HEK293 (cell line): ENCODE data around the gene CDK9.

ENCODE experiments used
- HOXD13 ChIP-seq: sonication (generic); formaldehyde crosslinking; IDR thresholded peaks from 2 replicates; pipeline ENCODE4 v1.8.0; 2022; ENCODE audit warnings: missing genetic modification reagents, borderline replicate concordance
- KLF10 ChIP-seq: fragments of 450-650 bp; IDR thresholded peaks from 2 replicates; pipeline ENCODE4 v1.5.1; 2018; ENCODE audit warnings: missing biosample characterization, mild to moderate bottlenecking, missing genetic modification characterization
- KLF16 ChIP-seq: fragments of 450-650 bp; formaldehyde crosslinking; IDR thresholded peaks from 2 replicates; pipeline ENCODE4 v1.5.1; 2017; ENCODE audit warnings: missing biosample characterization, missing genetic modification characterization
- KLF7 ChIP-seq: fragments of 450-650 bp; formaldehyde crosslinking; IDR thresholded peaks from 2 replicates; pipeline ENCODE4 v1.5.1; 2016; ENCODE audit warnings: missing biosample characterization, missing genetic modification characterization, borderline replicate concordance
- KLF8 ChIP-seq: fragments of 450-650 bp; formaldehyde crosslinking; IDR thresholded peaks from 2 replicates; pipeline ENCODE4 v1.5.1; 2016; ENCODE audit warnings: missing biosample characterization, missing genetic modification characterization
- SP2 ChIP-seq: fragments of 450-650 bp; formaldehyde crosslinking; IDR thresholded peaks from 2 replicates; pipeline ENCODE4 v1.5.1; 2016; ENCODE audit warnings: missing biosample characterization, missing genetic modification characterization
- SP7 ChIP-seq: fragments of 450-650 bp; formaldehyde crosslinking; IDR thresholded peaks from 2 replicates; pipeline ENCODE4 v1.5.1; 2016; ENCODE audit warnings: missing biosample characterization, missing genetic modification characterization
- TRIM28 ChIP-seq: IDR thresholded peaks from 2 replicates; pipeline ENCODE4 v1.6.1; 2011; ENCODE audit warnings: low read length, control low read depth, borderline replicate concordance
- ZBTB17 ChIP-seq: fragments of 450-650 bp; formaldehyde crosslinking; IDR thresholded peaks from 2 replicates; pipeline ENCODE4 v1.5.1; 2016; ENCODE audit warnings: missing biosample characterization, missing genetic modification characterization
- ZBTB48 ChIP-seq: fragments of 450-650 bp; formaldehyde crosslinking; IDR thresholded peaks from 2 replicates; pipeline ENCODE4 v1.5.1; 2016; ENCODE audit warnings: missing biosample characterization, missing genetic modification characterization
- ZBTB8A ChIP-seq: fragments of 450-650 bp; formaldehyde crosslinking; IDR thresholded peaks from 2 replicates; pipeline ENCODE4 v1.5.1; 2016; ENCODE audit warnings: missing biosample characterization, missing genetic modification characterization
- ZFP69B ChIP-seq: fragments of 450-650 bp; formaldehyde crosslinking; IDR thresholded peaks from 2 replicates; pipeline ENCODE4 v1.5.1; 2016; ENCODE audit warnings: missing biosample characterization, missing genetic modification characterization
- ZIC2 ChIP-seq: fragments of 450-650 bp; formaldehyde crosslinking; IDR thresholded peaks from 2 replicates; pipeline ENCODE4 v1.5.1; 2016; ENCODE audit warnings: missing biosample characterization, missing genetic modification characterization
- ZNF174 ChIP-seq: fragments of 450-650 bp; formaldehyde crosslinking; IDR thresholded peaks from 2 replicates; pipeline ENCODE4 v1.5.0; 2017; ENCODE audit warnings: missing biosample characterization, mild to moderate bottlenecking, missing genetic modification characterization
- ZNF223 ChIP-seq: fragments of 450-650 bp; formaldehyde crosslinking; IDR thresholded peaks from 2 replicates; pipeline ENCODE4 v1.5.1; 2016; ENCODE audit warnings: missing biosample characterization, missing genetic modification characterization
- ZNF324 ChIP-seq: fragments of 450-650 bp; formaldehyde crosslinking; IDR thresholded peaks from 2 replicates; pipeline ENCODE4 v1.5.1; 2016; ENCODE audit warnings: missing biosample characterization, missing genetic modification characterization
- ZNF529 ChIP-seq: fragments of 450-650 bp; formaldehyde crosslinking; IDR thresholded peaks from 2 replicates; pipeline ENCODE4 v1.5.1; 2017; ENCODE audit warnings: missing genetic modification characterization, missing biosample characterization; ENCODE audit not compliant: insufficient replicate concordance
- ZNF677 ChIP-seq: fragments of 450-650 bp; IDR thresholded peaks from 2 replicates; pipeline ENCODE4 v1.5.0; 2018; ENCODE audit warnings: missing biosample characterization, mild to moderate bottlenecking, missing genetic modification characterization, moderate library complexity
- ZNF843 ChIP-seq: fragments of 450-650 bp; formaldehyde crosslinking; IDR thresholded peaks from 2 replicates; pipeline ENCODE4 v1.5.1; 2016; ENCODE audit warnings: missing biosample characterization, missing genetic modification characterization
- TF ChIP-seq, protein P1 (sequence below): fragments of 450-650 bp; formaldehyde crosslinking; IDR thresholded peaks from 2 replicates; pipeline ENCODE4 v1.5.1; 2016; ENCODE audit warnings: missing biosample characterization, missing genetic modification characterization
- TF ChIP-seq, protein P2 (sequence below): fragments of 450-650 bp; formaldehyde crosslinking; IDR thresholded peaks from 2 replicates; pipeline ENCODE4 v1.5.1; 2016; ENCODE audit warnings: missing biosample characterization, missing genetic modification characterization
- TF ChIP-seq, protein P3 (sequence below): fragments of 450-650 bp; formaldehyde crosslinking; optimal IDR thresholded peaks from 2 replicates; pipeline ENCODE3; 2016; ENCODE audit warnings: missing biosample characterization, mild to moderate bottlenecking, missing genetic modification characterization
- TF ChIP-seq, protein P4 (sequence below): fragments of 450-650 bp; formaldehyde crosslinking; IDR thresholded peaks from 2 replicates; pipeline ENCODE4 v1.5.1; 2016; ENCODE audit warnings: missing biosample characterization, missing genetic modification characterization
- TF ChIP-seq, protein P5 (sequence below): fragments of 450-650 bp; formaldehyde crosslinking; IDR thresholded peaks from 2 replicates; pipeline ENCODE4 v1.5.1; 2016; ENCODE audit warnings: missing biosample characterization, missing genetic modification characterization
- TF ChIP-seq, protein P6 (sequence below): fragments of 450-650 bp; formaldehyde crosslinking; IDR thresholded peaks from 2 replicates; pipeline ENCODE4 v1.5.1; 2016; ENCODE audit warnings: missing biosample characterization, missing genetic modification characterization

The CDK9 gene

DNA sequence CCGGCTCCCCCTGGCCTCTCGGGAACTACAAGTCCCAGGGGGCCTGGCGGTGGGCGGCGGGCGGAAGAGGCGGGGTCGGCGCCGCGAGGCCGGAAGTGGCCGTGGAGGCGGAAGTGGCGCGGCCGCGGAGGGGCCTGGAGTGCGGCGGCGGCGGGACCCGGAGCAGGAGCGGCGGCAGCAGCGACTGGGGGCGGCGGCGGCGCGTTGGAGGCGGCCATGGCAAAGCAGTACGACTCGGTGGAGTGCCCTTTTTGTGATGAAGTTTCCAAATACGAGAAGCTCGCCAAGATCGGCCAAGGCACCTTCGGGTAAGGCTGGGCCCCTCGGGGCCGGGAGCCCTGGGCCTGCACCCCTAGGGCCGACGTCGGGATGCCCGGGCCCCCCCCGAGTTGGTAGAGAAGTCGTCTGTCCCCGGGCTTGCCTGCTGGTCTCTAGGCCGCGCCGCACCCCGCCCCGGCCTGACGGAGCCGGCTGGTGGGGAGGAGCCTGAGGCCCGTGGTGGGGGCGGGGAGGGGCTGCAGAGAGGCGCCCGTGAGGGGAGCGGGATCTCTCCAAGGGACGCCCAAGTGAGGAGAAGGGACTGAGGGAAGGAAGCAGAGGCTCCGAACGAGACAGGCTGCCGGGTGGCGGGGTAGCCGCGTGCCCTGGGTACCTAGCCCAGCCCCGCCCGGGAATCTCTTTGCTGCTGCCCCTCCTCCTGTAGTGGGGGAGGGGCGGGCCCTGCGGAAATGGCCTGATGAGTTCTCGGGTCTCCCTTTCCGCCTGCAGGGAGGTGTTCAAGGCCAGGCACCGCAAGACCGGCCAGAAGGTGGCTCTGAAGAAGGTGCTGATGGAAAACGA, at the start of gene CDK9 (continued):
- TF ChIP-seq KLF7 (tag by site-specific recombination) (peak; percentile 69; the same call in 1 of the 2 replicates), ZBTB17 (peak; percentile 79), KLF10 (peak; percentile 50; the same call in 1 of the 2 replicates), ZFP69B (tag by site-specific recombination) (peak; percentile 14; the same call in 1 of the 2 replicates), SP2 (tag by site-specific recombination) (peak; percentile 75), ZNF174 (tag by site-specific recombination) (no peak), ZNF529 (tag by site-specific recombination) (no peak), ZNF324 (tag by site-specific recombination) (no peak), TRIM28 (no peak), ZNF843 (0 out of 2 replicates have a peak, but pooled peaks have one; percentile 17), ZIC2 (tag by site-specific recombination) (peak; percentile 35; the same call in 1 of the 2 replicates), SP7 (tag by site-specific recombination) (peak; percentile 60; the same call in 1 of the 2 replicates), HOXD13 (no peak), ZBTB8A (tag by site-specific recombination) (peak; percentile 85), KLF8 (tag by site-specific recombination) (peak; percentile 80), ZBTB48 (tag by site-specific recombination) (peak; percentile 68), ZNF677 (tag by site-specific recombination) (peak; percentile 66; the same call in 1 of the 2 replicates), ZNF223 (tag by site-specific recombination) (0 out of 2 replicates have a peak, but pooled peaks have one; percentile 32), KLF16 (tag by site-specific recombination) (peak; percentile 46)
- TF ChIP-seq, protein P1, sequence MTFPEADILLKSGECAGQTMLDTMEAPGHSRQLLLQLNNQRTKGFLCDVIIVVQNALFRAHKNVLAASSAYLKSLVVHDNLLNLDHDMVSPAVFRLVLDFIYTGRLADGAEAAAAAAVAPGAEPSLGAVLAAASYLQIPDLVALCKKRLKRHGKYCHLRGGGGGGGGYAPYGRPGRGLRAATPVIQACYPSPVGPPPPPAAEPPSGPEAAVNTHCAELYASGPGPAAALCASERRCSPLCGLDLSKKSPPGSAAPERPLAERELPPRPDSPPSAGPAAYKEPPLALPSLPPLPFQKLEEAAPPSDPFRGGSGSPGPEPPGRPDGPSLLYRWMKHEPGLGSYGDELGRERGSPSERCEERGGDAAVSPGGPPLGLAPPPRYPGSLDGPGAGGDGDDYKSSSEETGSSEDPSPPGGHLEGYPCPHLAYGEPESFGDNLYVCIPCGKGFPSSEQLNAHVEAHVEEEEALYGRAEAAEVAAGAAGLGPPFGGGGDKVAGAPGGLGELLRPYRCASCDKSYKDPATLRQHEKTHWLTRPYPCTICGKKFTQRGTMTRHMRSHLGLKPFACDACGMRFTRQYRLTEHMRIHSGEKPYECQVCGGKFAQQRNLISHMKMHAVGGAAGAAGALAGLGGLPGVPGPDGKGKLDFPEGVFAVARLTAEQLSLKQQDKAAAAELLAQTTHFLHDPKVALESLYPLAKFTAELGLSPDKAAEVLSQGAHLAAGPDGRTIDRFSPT = peak; percentile 36; the same call in 1 of the 2 replicates
- TF ChIP-seq, protein P2, sequence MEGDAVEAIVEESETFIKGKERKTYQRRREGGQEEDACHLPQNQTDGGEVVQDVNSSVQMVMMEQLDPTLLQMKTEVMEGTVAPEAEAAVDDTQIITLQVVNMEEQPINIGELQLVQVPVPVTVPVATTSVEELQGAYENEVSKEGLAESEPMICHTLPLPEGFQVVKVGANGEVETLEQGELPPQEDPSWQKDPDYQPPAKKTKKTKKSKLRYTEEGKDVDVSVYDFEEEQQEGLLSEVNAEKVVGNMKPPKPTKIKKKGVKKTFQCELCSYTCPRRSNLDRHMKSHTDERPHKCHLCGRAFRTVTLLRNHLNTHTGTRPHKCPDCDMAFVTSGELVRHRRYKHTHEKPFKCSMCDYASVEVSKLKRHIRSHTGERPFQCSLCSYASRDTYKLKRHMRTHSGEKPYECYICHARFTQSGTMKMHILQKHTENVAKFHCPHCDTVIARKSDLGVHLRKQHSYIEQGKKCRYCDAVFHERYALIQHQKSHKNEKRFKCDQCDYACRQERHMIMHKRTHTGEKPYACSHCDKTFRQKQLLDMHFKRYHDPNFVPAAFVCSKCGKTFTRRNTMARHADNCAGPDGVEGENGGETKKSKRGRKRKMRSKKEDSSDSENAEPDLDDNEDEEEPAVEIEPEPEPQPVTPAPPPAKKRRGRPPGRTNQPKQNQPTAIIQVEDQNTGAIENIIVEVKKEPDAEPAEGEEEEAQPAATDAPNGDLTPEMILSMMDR = peak; percentile 69; the same call in 1 of the 2 replicates
- TF ChIP-seq, protein P3, sequence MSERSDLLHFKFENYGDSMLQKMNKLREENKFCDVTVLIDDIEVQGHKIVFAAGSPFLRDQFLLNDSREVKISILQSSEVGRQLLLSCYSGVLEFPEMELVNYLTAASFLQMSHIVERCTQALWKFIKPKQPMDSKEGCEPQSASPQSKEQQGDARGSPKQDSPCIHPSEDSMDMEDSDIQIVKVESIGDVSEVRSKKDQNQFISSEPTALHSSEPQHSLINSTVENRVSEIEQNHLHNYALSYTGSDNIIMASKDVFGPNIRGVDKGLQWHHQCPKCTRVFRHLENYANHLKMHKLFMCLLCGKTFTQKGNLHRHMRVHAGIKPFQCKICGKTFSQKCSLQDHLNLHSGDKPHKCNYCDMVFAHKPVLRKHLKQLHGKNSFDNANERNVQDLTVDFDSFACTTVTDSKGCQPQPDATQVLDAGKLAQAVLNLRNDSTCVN (tag by site-specific recombination) = peak; percentile 68
- TF ChIP-seq, protein P4, sequence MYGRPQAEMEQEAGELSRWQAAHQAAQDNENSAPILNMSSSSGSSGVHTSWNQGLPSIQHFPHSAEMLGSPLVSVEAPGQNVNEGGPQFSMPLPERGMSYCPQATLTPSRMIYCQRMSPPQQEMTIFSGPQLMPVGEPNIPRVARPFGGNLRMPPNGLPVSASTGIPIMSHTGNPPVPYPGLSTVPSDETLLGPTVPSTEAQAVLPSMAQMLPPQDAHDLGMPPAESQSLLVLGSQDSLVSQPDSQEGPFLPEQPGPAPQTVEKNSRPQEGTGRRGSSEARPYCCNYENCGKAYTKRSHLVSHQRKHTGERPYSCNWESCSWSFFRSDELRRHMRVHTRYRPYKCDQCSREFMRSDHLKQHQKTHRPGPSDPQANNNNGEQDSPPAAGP (tag by site-specific recombination) = peak; percentile 41; the same call in 1 of the 2 replicates
- TF ChIP-seq, protein P5, sequence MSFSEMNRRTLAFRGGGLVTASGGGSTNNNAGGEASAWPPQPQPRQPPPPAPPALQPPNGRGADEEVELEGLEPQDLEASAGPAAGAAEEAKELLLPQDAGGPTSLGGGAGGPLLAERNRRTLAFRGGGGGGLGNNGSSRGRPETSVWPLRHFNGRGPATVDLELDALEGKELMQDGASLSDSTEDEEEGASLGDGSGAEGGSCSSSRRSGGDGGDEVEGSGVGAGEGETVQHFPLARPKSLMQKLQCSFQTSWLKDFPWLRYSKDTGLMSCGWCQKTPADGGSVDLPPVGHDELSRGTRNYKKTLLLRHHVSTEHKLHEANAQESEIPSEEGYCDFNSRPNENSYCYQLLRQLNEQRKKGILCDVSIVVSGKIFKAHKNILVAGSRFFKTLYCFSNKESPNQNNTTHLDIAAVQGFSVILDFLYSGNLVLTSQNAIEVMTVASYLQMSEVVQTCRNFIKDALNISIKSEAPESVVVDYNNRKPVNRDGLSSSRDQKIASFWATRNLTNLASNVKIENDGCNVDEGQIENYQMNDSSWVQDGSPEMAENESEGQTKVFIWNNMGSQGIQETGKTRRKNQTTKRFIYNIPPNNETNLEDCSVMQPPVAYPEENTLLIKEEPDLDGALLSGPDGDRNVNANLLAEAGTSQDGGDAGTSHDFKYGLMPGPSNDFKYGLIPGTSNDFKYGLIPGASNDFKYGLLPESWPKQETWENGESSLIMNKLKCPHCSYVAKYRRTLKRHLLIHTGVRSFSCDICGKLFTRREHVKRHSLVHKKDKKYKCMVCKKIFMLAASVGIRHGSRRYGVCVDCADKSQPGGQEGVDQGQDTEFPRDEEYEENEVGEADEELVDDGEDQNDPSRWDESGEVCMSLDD (tag by site-specific recombination) = 0 out of 2 replicates have a peak, but pooled peaks have one; percentile 51
- TF ChIP-seq, protein P6, sequence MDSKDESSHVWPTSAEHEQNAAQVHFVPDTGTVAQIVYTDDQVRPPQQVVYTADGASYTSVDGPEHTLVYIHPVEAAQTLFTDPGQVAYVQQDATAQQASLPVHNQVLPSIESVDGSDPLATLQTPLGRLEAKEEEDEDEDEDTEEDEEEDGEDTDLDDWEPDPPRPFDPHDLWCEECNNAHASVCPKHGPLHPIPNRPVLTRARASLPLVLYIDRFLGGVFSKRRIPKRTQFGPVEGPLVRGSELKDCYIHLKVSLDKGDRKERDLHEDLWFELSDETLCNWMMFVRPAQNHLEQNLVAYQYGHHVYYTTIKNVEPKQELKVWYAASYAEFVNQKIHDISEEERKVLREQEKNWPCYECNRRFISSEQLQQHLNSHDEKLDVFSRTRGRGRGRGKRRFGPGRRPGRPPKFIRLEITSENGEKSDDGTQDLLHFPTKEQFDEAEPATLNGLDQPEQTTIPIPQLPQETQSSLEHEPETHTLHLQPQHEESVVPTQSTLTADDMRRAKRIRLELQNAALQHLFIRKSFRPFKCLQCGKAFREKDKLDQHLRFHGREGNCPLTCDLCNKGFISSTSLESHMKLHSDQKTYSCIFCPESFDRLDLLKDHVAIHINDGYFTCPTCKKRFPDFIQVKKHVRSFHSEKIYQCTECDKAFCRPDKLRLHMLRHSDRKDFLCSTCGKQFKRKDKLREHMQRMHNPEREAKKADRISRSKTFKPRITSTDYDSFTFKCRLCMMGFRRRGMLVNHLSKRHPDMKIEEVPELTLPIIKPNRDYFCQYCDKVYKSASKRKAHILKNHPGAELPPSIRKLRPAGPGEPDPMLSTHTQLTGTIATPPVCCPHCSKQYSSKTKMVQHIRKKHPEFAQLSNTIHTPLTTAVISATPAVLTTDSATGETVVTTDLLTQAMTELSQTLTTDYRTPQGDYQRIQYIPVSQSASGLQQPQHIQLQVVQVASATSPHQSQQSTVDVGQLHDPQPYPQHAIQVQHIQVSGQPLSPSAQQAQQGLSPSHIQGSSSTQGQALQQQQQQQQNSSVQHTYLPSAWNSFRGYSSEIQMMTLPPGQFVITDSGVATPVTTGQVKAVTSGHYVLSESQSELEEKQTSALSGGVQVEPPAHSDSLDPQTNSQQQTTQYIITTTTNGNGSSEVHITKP (tag by site-specific recombination) = peak; percentile 96
